Vagina (tissue), 2 donors: ENCODE results near the gene ZNF101.

ENCODE experiments used
- POLR2A ChIP-seq, 2 donors: fragments of 450-650 bp; IDR thresholded peaks; one replicate each; pipeline ENCODE4 v1.6.1; 2017; ENCODE audit warnings: antibody characterized with exemption in 2 of 2, mild to moderate bottlenecking in 2 of 2, moderate library complexity in 2 of 2
- TF ChIP-seq, protein P1 (sequence below), 3 experiments: fragments of 450-650 bp in 2 of 3; fragments of 200-600 bp in 1 of 3; sonication (generic) in 1 of 3; IDR thresholded peaks; one replicate each; pipeline ENCODE4 v1.5.1; 2017 to 2019; ENCODE audit warnings: antibody characterized with exemption in 3 of 3, mild to moderate bottlenecking in 2 of 3, moderate library complexity in 2 of 3

DNA sequence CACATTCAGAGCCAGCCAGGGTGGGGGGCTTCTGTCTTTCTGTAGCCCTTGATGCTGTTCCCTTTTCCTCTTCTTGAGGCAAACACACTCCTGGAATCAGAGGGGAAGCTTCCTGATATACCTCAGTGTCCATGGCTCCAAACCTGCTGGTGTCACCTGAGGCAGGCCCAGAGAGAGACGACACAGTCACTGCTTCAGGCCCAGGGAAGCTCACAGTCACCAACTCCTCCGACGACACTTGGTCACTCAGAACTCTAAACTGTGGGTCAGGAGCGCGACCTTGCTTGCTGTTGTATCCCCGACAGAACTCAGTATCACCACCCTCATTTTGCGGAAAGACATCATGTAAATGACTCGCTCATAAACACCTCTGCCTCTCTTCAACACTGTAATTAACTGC is 6.3 kb upstream of the ZNF101 start:
- TF ChIP-seq, protein P1, sequence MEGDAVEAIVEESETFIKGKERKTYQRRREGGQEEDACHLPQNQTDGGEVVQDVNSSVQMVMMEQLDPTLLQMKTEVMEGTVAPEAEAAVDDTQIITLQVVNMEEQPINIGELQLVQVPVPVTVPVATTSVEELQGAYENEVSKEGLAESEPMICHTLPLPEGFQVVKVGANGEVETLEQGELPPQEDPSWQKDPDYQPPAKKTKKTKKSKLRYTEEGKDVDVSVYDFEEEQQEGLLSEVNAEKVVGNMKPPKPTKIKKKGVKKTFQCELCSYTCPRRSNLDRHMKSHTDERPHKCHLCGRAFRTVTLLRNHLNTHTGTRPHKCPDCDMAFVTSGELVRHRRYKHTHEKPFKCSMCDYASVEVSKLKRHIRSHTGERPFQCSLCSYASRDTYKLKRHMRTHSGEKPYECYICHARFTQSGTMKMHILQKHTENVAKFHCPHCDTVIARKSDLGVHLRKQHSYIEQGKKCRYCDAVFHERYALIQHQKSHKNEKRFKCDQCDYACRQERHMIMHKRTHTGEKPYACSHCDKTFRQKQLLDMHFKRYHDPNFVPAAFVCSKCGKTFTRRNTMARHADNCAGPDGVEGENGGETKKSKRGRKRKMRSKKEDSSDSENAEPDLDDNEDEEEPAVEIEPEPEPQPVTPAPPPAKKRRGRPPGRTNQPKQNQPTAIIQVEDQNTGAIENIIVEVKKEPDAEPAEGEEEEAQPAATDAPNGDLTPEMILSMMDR (IDR thresholded peaks at IDR 0.05): no peak
- no peak for TF ChIP-seq POLR2A (IDR thresholded peaks at IDR 0.05)
